SU-DHL-6 (cell line): ENCODE data around the gene CFAP43.

Source experiments
- EZH2phosphoT487 ChIP-seq: fragments of 200-600 bp; sonication (generic), shearing (Covaris generic); conservative IDR thresholded peaks from 2 replicates; pipeline ENCODE4 v1.6.1; 2018; ENCODE audit warnings: mild to moderate bottlenecking, antibody characterized with exemption, low read length, moderate library complexity, mixed read lengths
- TF ChIP-seq, protein P1 (sequence below): fragments of 200-600 bp; sonication (generic); IDR thresholded peaks from one replicate; pipeline ENCODE4 v1.5.1; 2017; ENCODE audit warnings: antibody characterized with exemption, mild to moderate bottlenecking, low read length, moderate library complexity; ENCODE audit not compliant: insufficient read depth, poor library complexity, severe bottlenecking

DNA sequence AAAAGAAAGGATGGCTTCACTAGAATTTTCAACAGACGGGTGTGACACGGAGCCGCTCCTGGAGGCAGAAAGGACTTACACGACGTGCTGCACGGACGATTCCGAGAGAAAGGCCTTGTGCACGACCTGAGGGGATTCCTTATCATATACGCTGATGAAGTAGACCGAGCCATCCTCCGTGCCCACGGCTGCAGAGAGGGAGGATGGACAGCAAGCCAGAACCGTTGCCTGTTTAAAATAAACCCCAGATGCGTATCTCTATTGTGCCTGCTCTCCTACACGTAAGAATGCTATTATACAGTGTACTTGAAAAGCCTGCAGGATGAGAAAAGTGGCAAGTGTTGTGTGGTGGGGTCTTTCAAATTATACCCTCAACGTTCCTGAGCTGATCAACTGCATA, 38.4 kb downstream of the CFAP43 start:
- TF ChIP-seq, protein P1, sequence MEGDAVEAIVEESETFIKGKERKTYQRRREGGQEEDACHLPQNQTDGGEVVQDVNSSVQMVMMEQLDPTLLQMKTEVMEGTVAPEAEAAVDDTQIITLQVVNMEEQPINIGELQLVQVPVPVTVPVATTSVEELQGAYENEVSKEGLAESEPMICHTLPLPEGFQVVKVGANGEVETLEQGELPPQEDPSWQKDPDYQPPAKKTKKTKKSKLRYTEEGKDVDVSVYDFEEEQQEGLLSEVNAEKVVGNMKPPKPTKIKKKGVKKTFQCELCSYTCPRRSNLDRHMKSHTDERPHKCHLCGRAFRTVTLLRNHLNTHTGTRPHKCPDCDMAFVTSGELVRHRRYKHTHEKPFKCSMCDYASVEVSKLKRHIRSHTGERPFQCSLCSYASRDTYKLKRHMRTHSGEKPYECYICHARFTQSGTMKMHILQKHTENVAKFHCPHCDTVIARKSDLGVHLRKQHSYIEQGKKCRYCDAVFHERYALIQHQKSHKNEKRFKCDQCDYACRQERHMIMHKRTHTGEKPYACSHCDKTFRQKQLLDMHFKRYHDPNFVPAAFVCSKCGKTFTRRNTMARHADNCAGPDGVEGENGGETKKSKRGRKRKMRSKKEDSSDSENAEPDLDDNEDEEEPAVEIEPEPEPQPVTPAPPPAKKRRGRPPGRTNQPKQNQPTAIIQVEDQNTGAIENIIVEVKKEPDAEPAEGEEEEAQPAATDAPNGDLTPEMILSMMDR, result no peak
- no peak for TF ChIP-seq EZH2phosphoT487
